Mesodermal cell (in vitro differentiated cells): ENCODE data around the gene GPC1.

Experiments used
- H3K27ac ChIP-seq: 2 replicates; pipeline ENCODE4 v1.7.0; 2013; ENCODE audit warnings: mild to moderate bottlenecking, low read depth, low read length, moderate library complexity; ENCODE audit not compliant: severe bottlenecking
- H3K36me3 ChIP-seq: 2 replicates; pipeline ENCODE4 v1.7.1; 2013; ENCODE audit warnings: mild to moderate bottlenecking, low read length, moderate library complexity; ENCODE audit not compliant: control insufficient read depth, insufficient read depth
- H3K4me1 ChIP-seq: one replicate; pipeline ENCODE4 v1.7.1; 2013; ENCODE audit warnings: mild to moderate bottlenecking, low read length; ENCODE audit not compliant: insufficient read depth, control insufficient read depth, poor library complexity, severe bottlenecking
- H3K4me3 ChIP-seq: 2 replicates; pipeline ENCODE4 v1.7.0; 2013; ENCODE audit warnings: low read length, control low read depth, mild to moderate bottlenecking; ENCODE audit not compliant: insufficient read depth, poor library complexity, severe bottlenecking; ENCODE audit errors: extremely low read depth
- H3K9me3 ChIP-seq: 2 replicates; pipeline ENCODE4 v1.7.1; 2013; ENCODE audit warnings: mild to moderate bottlenecking, low read length, moderate library complexity; ENCODE audit not compliant: control insufficient read depth
- WGBS, 2 experiments: methylation state at CpG; one replicate each; pipeline ENCODE4 v1.1.5; 2013; ENCODE audit warnings: missing lambda C conversion rate in 2 of 2; ENCODE audit not compliant: insufficient coverage in 2 of 2; 5-methylcytosine and 5-hydroxymethylcytosine counted together

Gene GPC1

DNA sequence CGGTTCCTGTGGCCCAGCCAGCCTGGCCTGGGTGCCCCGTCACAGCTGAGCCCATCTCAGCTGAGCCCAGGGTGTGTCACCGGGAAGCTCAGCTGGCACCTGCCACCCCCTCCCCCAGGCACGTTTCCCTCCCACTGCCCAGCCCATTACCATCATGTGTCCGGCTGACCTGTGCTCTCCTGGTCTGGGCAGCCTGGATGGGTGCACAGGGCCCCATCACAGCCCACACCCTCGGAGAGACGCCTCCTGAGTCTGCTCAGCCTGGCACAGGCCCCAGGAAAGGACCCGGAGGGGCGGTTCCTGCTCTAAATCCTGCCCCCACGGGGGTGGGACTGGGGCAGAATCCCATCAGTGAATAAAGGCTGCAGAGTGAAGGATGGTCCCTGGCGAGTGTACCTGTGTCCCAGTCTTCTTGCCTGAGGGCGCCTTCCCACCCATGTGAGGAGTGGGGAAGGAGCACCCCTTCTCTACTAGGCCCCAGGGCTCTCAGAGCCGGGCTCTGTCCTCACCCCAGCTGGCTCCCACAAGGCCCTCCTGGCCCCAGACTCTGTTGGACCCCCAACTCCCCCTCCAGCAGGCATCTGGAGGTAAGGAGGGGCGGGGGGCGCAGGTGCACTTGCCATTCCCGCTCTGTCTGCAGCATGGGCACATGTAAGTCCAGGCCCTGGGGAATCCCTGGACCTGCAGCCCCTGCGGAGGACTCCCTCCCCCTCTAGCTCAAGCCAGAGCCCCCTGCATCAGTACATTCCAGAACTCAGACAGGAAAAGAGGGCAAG lies 21.2 kb downstream of the GPC1 start:
- Histone ChIP-seq H3K4me3 (no peak overlapping the region), H3K36me3 (peaks cover 16% of the 10 kb centered on the region), H3K4me1 (peaks cover 47% of the 10 kb centered on the region), H3K9me3 (no peaks in the 10 kb centered on the region), H3K27ac (no peak overlapping the region)
- 72 to 74% methylated on average over 12 to 13 of the region's 17 CpGs for WGBS, 2 experiments

DNA sequence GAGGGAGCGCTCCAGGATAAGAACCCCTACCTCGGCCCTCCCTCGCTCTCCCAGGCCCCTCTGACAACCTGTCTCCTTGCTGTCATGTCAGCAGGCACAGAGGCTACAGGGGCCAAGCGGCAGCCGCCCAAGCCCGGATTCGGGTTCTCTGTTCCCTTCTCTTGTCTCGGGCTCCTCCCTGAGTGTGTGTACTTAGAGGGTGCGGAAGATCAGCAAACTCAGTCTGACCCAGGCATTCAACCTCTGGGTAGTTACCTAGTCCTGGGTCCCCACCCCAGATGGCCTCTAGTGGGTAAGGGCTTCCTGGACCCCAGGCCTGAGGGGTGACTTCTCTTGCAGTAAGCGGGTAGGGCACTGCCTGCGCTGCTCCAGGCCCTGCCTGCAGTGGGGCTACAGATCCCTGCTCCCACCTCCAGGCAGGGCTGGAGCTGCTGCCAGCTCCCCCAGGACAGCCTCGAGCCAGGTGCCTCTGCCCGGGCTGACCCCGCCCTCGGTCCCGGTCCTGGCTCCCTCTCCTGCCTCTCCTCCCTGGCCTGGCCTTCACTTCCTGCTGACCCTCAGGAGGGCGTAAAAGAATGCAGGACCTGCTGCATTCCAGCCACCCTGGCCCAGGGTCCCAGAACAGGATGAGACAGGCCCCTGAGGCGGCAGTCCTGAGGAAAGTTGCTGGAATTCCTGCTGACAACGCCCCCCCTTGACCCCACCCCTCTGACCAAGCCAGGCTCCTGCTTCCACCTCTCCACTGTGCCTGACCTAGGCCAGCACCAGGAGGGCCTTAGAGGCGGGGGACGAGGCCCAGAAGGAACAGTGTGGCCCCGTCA lies 22.0 kb downstream of the GPC1 start:
- no peak overlapping the region for H3K27ac ChIP-seq
- H3K4me1 ChIP-seq, result peaks cover 40% of the 10 kb centered on the region

DNA sequence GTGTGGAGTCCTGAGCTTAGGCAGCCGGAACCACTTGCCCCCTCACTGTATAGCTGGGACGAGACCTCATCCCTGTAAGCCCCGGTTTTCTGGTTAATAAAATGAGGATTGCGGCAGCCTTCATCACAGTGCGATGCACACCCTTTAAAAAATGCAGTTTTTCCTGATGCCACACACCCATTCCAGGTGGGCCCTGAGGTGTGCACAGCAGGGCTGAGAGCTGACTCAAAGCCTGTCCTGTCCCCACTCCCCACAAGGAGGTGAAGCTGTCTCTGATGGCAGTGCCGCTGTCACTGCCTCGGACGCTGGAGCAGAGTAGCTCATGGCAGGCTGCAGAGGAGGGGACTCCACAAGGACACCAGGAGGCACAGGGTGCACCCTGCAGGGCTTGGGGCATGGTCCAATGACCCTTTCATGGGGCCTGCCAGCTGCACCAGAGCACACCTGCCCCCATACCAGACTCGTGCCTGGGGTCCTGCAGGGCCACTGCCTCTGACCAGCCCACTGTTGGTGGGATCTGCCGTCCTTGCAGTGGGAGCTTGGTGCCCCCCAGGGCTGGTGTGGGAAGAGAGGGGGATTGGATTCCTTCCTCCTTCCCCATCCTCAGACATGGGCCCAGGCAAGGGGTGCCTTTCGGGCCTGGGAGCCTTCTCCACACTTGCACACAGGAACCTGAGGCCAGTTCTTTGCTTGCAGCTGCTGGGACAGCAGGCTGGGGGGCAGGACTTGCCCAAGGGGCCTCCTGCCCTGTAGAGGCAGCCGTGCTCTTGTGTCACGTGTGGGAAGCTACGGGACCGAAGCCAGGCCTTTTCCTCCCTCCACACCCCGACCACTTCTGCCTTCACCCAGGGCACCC lies 22.8 kb downstream of the GPC1 start:
- H3K4me3 ChIP-seq, result no peak overlapping the region
- H3K4me1 ChIP-seq, result peaks cover 40% of the 10 kb centered on the region
- no peak overlapping the region for H3K27ac ChIP-seq
- WGBS, 2 experiments, result 88 to 90% methylated on average over 11 to 12 of the region's 16 CpGs
- no peaks in the 10 kb centered on the region for H3K9me3 ChIP-seq
- peaks cover 29% of the 10 kb centered on the region for H3K36me3 ChIP-seq

More for the DNA sequence above, 22.0 kb downstream of the GPC1 start:
- Histone ChIP-seq H3K9me3 (no peaks in the 10 kb centered on the region), H3K4me3 (no peak overlapping the region), H3K36me3 (peaks cover 23% of the 10 kb centered on the region)
- WGBS, 2 experiments, result 47% methylated on average over 17 to 18 of the region's 22 CpGs

DNA sequence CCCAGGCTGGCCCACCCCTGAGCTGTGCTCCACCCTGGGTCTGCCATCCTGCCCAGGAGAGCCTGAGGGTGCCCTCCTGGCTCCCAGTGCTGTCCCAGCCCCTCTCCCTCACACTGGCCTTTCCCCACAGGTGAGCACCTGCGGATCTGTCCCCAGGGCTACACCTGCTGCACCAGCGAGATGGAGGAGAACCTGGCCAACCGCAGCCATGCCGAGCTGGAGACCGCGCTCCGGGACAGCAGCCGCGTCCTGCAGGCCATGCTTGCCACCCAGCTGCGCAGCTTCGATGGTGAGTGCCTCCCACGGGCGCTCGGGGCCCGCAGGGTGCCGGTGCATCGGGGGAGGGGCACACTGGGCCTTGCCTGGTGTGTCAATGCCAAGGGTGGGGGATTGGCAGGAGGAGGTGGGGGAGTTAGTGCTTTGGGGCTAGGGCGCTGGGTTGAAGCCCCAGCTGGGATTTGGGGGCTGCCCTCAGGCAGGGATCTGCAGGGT lies 23.5 kb downstream of the GPC1 start:
- Histone ChIP-seq H3K4me3 (no peak overlapping the region), H3K4me1 (peaks cover 39% of the 10 kb centered on the region), H3K27ac (no peak overlapping the region), H3K9me3 (no peaks in the 10 kb centered on the region), H3K36me3 (peaks cover 32% of the 10 kb centered on the region)
- 94 to 96% methylated on average over 10 to 11 of the region's 18 CpGs for WGBS, 2 experiments

DNA sequence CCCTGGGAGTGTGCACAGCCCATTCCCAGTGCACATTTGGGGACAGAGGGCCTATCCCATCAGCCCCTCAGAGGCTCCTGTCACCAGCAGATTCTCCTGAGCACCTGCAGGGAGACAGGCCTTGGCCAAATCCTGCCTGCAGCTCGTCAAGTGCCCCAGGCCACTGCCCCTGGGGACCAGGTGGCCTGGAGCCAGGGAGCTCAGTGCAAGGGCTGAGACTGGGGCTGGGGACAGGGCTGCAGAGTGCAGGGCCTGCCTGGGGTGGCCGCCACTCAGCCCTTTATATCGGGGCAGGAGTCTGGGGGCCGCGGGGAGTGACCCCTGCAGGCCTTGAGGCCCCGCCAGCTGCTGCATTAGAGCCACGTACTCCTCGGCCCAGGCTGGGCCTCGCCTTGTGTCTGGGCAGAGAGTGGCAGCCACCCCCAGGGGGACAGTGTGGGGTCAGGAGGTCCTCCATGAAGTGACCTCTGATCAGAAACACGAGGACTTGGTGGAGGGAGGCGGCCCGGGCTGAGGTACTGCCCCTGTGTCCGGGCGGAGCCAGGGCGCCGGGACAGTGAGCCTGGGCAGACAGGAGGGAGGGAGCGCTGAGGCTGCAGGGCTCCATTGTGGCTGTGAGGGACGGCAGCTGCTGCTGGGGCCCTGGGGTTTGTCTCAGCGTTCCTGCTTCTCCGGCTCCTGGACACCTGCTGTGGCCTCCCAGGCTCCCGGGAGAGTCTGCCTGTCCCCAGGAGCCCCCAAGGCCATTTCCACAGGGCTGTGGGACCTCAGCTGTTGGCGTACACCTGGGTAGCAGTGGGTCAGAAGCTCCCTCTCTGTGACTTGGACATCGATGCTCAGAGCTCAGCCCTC lies 24.2 kb downstream of the GPC1 start:
- WGBS, 2 experiments, result 80 to 89% methylated on average over 17 to 23 of the region's 23 CpGs
- no peak overlapping the region for H3K27ac ChIP-seq
- peaks cover 32% of the 10 kb centered on the region for H3K4me1 ChIP-seq

DNA sequence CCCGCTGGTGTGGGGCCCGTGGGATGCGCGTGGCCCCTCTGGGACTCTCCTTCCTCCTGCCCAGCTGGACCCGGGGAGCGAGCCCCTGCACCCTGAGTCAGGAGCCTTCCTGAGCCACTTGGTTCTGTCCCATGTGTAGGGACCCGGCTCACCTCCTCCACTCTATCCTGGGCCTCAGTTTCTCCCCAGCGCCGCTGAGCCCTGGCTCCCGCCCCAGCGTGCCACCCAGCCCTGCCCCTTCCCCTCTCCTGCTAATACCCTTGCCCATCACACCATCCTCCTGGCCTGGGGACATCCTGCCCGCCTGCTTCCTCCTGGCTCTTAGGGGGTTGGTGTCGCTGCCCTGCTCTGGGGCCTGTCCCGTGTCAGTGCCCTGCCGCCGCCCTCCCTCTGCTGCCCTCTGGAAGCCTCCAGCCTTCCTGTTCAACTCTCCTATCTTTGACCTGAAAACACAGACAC lies 24.8 kb downstream of the GPC1 start:
- Histone ChIP-seq H3K27ac (no peak overlapping the region), H3K36me3 (peaks cover 39% of the 10 kb centered on the region)

More for the DNA sequence above, 24.2 kb downstream of the GPC1 start:
- Histone ChIP-seq H3K36me3 (peaks cover 34% of the 10 kb centered on the region), H3K9me3 (no peaks in the 10 kb centered on the region), H3K4me3 (no peak overlapping the region)

DNA sequence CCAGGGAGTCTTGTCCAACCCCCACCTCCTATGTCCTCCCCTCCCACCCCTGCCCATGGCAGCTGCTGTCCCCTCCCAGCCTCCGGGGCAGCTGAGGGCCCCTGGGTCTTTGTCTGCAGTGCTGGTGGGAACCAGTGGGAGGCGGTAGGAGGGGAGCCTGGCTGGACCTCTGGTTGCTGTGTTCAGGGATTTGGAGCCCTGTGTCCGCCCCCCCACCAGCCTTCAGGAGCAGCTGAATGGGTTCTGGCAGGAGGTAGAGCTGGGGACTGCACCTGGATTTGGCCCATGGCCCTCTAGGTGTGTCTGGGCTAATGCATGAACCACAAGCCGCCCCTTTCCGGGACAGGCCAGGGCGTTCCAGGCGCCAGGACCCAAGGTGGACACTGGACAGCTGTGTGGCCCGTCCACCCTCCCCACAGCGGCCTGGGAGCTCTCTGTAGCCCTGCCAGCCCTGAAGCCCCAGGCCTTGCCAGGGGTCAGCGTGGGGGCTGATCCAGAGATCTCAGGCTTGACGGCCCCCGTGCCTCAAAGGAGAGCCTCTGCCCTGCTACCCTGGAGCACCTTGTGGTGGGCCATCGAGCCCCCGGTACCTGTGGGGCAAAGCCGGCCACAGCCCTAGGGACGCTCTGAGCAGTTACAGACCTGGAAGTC lies 25.4 kb downstream of the GPC1 start:
- no peak overlapping the region for H3K4me3 ChIP-seq
- peaks cover 39% of the 10 kb centered on the region for H3K36me3 ChIP-seq
- H3K27ac ChIP-seq, result no peak overlapping the region
- H3K9me3 ChIP-seq, result no peaks in the 10 kb centered on the region
- WGBS, 2 experiments, result 95 to 98% methylated on average over 11 to 16 of the region's 16 CpGs
- H3K4me1 ChIP-seq, result peaks cover 23% of the 10 kb centered on the region

More for the DNA sequence above, 24.8 kb downstream of the GPC1 start:
- Histone ChIP-seq H3K9me3 (no peaks in the 10 kb centered on the region), H3K4me1 (peaks cover 27% of the 10 kb centered on the region), H3K4me3 (no peak overlapping the region)
- 92 to 94% methylated on average over 14 to 15 of the region's 16 CpGs for WGBS, 2 experiments

DNA sequence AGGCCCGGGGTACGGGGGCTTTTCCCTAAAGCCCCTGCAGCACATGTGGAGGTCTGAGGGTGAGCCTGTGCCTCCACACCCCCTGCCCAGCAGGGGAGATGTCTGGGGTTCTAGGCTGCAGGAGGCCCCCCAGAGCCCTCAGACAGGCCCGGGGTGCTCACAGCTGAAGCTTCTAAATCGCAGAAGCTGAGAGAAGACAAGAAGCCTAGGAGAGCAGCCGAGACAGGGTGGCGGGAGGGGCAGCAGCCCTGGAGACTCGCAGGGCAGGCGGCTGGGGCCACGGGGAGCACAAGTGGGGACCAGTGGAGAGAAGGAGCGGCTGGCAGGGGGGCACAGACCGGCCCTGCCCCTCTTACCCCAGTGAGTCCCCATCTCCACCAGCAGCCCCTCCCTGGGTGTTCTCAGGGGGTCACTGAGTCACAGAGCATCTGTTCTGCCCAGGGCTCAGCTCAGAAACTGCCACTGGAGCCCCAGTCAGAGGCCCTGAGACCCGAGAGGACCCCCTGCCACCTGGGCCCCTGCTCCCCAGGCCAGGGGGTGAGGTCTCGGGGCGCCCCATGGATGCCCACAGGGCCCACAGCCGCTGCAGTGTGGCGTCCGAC lies 26.1 kb downstream of the GPC1 start:
- no peak overlapping the region for H3K4me3 ChIP-seq
- H3K9me3 ChIP-seq, result no peaks in the 10 kb centered on the region
- peaks cover 39% of the 10 kb centered on the region for H3K36me3 ChIP-seq
- peaks cover 18% of the 10 kb centered on the region for H3K4me1 ChIP-seq
- H3K27ac ChIP-seq, result no peak overlapping the region
- WGBS, 2 experiments, result 95 to 96% methylated on average over 16 to 17 of the region's 17 CpGs

DNA sequence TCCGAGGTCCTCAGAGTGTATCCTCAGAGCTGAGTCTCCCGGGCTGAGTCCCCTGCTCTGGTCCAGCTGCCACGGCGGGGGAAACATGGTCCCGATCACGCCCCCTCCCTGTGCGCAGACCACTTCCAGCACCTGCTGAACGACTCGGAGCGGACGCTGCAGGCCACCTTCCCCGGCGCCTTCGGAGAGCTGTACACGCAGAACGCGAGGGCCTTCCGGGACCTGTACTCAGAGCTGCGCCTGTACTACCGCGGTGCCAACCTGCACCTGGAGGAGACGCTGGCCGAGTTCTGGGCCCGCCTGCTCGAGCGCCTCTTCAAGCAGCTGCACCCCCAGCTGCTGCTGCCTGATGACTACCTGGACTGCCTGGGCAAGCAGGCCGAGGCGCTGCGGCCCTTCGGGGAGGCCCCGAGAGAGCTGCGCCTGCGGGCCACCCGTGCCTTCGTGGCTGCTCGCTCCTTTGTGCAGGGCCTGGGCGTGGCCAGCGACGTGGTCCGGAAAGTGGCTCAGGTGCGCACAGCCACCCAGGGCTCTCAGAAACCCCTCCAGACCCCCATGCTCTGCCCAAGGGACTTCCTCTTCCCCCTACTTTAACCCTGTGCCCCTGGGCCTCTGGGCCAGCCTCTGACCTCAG lies 26.7 kb downstream of the GPC1 start:
- Histone ChIP-seq H3K36me3 (peaks cover 39% of the 10 kb centered on the region), H3K27ac (no peak overlapping the region), H3K4me3 (no peak overlapping the region), H3K4me1 (peaks cover 12% of the 10 kb centered on the region), H3K9me3 (no peaks in the 10 kb centered on the region)
- 92 to 98% methylated on average over 34 to 41 of the region's 41 CpGs for WGBS, 2 experiments
